T-helper 2 cell treated with Interferon-gamma antibody and Interleukin-4, amounts not matched to agents 100 ng/mL and 5 ng/mL, for 36 hours (primary cell): ENCODE data around the gene PNKP. TPM values are rescaled to one million over a fixed set of nuclear protein-coding genes. Genes with fewer than 3 reads are reported as not detected.

ENCODE experiments used
- intact Hi-C: fragments of 100-400 bp; cut with micrococcal nuclease; formaldehyde crosslinking; loops from one replicate; pipeline ENCODE4 v1.15.1; 2023
- total RNA-seq: library from RNA; stranded (reverse); gene quantifications from 2 replicates; pipeline ENCODE4 v1.2.3, GENCODE V29; 2022

Gene PNKP
- total RNA-seq, 1 donor from 2014 or later: 160 TPM

- intact Hi-C loops: no loop called here
These were observed 38.2 kb downstream of the PNKP start for GRCh38 chr19:49829200-49829599.

- intact Hi-C loops: no loop called here
These were observed 40.3 kb downstream of the PNKP start for GRCh38 chr19:49827034-49827433.

- intact Hi-C loops: no loop called here
These were observed 42.7 kb downstream of the PNKP start for GRCh38 chr19:49824662-49825061.

GRCh38 chr19:49823472-49823871 is 43.9 kb downstream of the PNKP start:
- intact Hi-C loops: no loop called here

- intact Hi-C loops: no loop called here
These were observed 47.3 kb downstream of the PNKP start for GRCh38 chr19:49820125-49820524.

- intact Hi-C loops: loop anchor here (2.0 kb wide), 1 partner anchor 47 kb away; the partner anchor contains the start of gene PNKP
These were observed 47.8 kb downstream of the PNKP start for GRCh38 chr19:49819452-49820115.

GRCh38 chr19:49818649-49819370 is 48.6 kb downstream of the PNKP start:
- intact Hi-C loops: loop anchor here (1.0 to 2.0 kb wide), 2 partner anchors 48 to 323 kb away; partner anchors contain the start of genes PNKP and RPS11

GRCh38 chr19:49817964-49818648 is 49.3 kb downstream of the PNKP start, which contains the start of gene MED25:
MED25 (plus strand) TSS chr19:49818289; CDS start chr19:49818342, 53 bp downstream.
- intact Hi-C loops: loop anchor here (1.0 to 2.0 kb wide), 3 partner anchors 32 to 322 kb away; partner anchors contain the start of genes PNKP and RPS11

- intact Hi-C loops: no loop called here
These were observed 50.8 kb downstream of the PNKP start for GRCh38 chr19:49816590-49816989.

- intact Hi-C loops: no loop called here
These were observed 53.4 kb downstream of the PNKP start for GRCh38 chr19:49814010-49814409.

GRCh38 chr19:49812997-49813861 is 54.1 kb downstream of the PNKP start, which contains the start of gene FUZ:
FUZ (minus strand) TSS chr19:49813292; CDS start chr19:49813106, 186 bp downstream.
- intact Hi-C loops: loop anchor here (1.0 to 2.0 kb wide), 2 partner anchors 64 to 728 kb away; partner anchors contain the start of genes AKT1S1, SNRNP70 and TBC1D17

GRCh38 chr19:49812452-49812996 is 54.9 kb downstream of the PNKP start:
- intact Hi-C loops: loop anchor here (2.0 kb wide), 1 partner anchor 728 kb away; the partner anchor contains the start of gene SNRNP70

- intact Hi-C loops: no loop called here
These were observed 56.0 kb downstream of the PNKP start for GRCh38 chr19:49811328-49811727.

Other genes with a start within 250 kb of the PNKP start
- gene RRAS, start 227.4 kb downstream of the PNKP start, total RNA-seq: 6.8 and 9.3 TPM in 2 replicates
- 61.9 and 65.4 TPM in 2 replicates for gene SCAF1, start 225.4 kb downstream of the PNKP start, total RNA-seq
- gene IRF3, start 201.7 kb downstream of the PNKP start, total RNA-seq: 135 and 158 TPM in 2 replicates
- gene BCL2L12, start 201.6 kb downstream of the PNKP start, total RNA-seq: 70.4 and 75.7 TPM in 2 replicates
- gene PRMT1, start 190.3 kb downstream of the PNKP start, total RNA-seq: 173 and 187 TPM in 2 replicates
- gene ADM5, start 178.0 kb downstream of the PNKP start, total RNA-seq: 4.8 and 4.9 TPM in 2 replicates
- gene CPT1C, start 176.5 kb downstream of the PNKP start, total RNA-seq: 2.4 and 3.8 TPM in 2 replicates
- 2.9 and 3.3 TPM in 2 replicates for gene TSKS, start 104.3 kb downstream of the PNKP start, total RNA-seq
- 70.9 and 73.8 TPM in 2 replicates for gene AP2A1, start 100.6 kb downstream of the PNKP start, total RNA-seq
- 11.3 and 11.5 TPM in 2 replicates for gene FUZ, start 54.3 kb downstream of the PNKP start, total RNA-seq
- gene MED25, start 49.3 kb downstream of the PNKP start, total RNA-seq: 54.1 and 56.1 TPM in 2 replicates
- gene PTOV1, start 16.4 kb downstream of the PNKP start, total RNA-seq: 90.5 and 96.0 TPM in 2 replicates
- 15.8 and 18.4 TPM in 2 replicates for gene AKT1S1, start 9.8 kb upstream of the PNKP start, total RNA-seq
- 22.9 and 26.6 TPM in 2 replicates for gene TBC1D17, start 10.1 kb upstream of the PNKP start, total RNA-seq
- gene IL4I1, start 29.3 kb upstream of the PNKP start, total RNA-seq: 1.9 and 2.1 TPM in 2 replicates
- gene ATF5, start 61.6 kb upstream of the PNKP start, total RNA-seq: 10.7 and 11.3 TPM in 2 replicates
- gene NUP62, start 61.9 kb upstream of the PNKP start, total RNA-seq: 126 and 138 TPM in 2 replicates
- gene SIGLEC11, start 93.6 kb upstream of the PNKP start, total RNA-seq: not detected in 2 replicates
- gene VRK3, start 157.8 kb upstream of the PNKP start, total RNA-seq: 72.9 and 75.3 TPM in 2 replicates
- gene ZNF473, start 158.4 kb upstream of the PNKP start, total RNA-seq: 10.8 and 11.0 TPM in 2 replicates